Testis (tissue), 3 donors: ENCODE measurements around the gene RCAN2. TPM values are rescaled to one million over a fixed set of nuclear protein-coding genes. Genes with fewer than 3 reads are reported as not detected.

Experiments used
- DNase-seq: peaks from one replicate; pipeline ENCODE4 v3.0.0-alpha.2; 2019
- H3K27ac ChIP-seq, 2 donors: fragments of 200-600 bp; sonication (generic); one replicate each; pipeline ENCODE4 v1.5.1; 2019
- H3K27me3 ChIP-seq: fragments of 200-600 bp; sonication (generic); one replicate; pipeline ENCODE4 v1.5.1; 2019
- H3K36me3 ChIP-seq: fragments of 200-600 bp; sonication (generic); one replicate; pipeline ENCODE4 v1.5.1; 2017; ENCODE audit warnings: low read depth; ENCODE audit errors: missing control alignments
- H3K4me1 ChIP-seq: fragments of 200-600 bp; sonication (generic); one replicate; pipeline ENCODE4 v1.5.1; 2019
- H3K4me3 ChIP-seq, 2 donors: fragments of 200-600 bp; sonication (generic); one replicate each; pipeline ENCODE4 v1.5.1; 2017 to 2019
- H3K9me3 ChIP-seq: fragments of 200-600 bp; sonication (generic); one replicate; pipeline ENCODE4 v1.5.1; 2017
- CTCF ChIP-seq, 3 experiments: fragments of 450-650 bp in 2 of 3; fragments of 200-600 bp in 1 of 3; sonication (generic) in 1 of 3; IDR thresholded peaks; one replicate each; pipeline ENCODE4 v1.5.1; 2016 to 2019; ENCODE audit warnings: antibody characterized with exemption in 3 of 3, mild to moderate bottlenecking in 2 of 3, moderate library complexity in 1 of 3
- POLR2A ChIP-seq: fragments of 450-650 bp; IDR thresholded peaks from one replicate; pipeline ENCODE4 v1.6.1; 2017; ENCODE audit warnings: antibody characterized with exemption, mild to moderate bottlenecking, moderate library complexity
- WGBS, 2 donors: methylation state at CpG; one replicate each; pipeline ENCODE4 v1.1.5; 2018; 5-methylcytosine and 5-hydroxymethylcytosine counted together
- intact Hi-C: fragments of 100-400 bp; cut with DNase I; formaldehyde crosslinking; loops from one replicate; pipeline ENCODE4 v1.15.1; 2023; ENCODE audit warnings: low total_unique reads
- polyA plus RNA-seq: library from polyadenylated mRNA; stranded (reverse); fragments of 350-450 nt; fragmentation: Illumina TruSeq; extraction: RNeasy Lipid Tissue Mini Kit (QIAGEN cat#74804); gene quantifications from one replicate; pipeline ENCODE4 v1.2.3, GENCODE V29; 2014; ENCODE audit warnings: low read depth, low replicate concordance; ENCODE audit not compliant: insufficient read depth
- total RNA-seq, 2 donors: library from RNA; depleted of rRNA; stranded (reverse); fragments of >200 nt; gene quantifications; one replicate each; pipeline ENCODE4 v1.2.3, GENCODE V29; 2016

Gene RCAN2
- total and polyA plus RNA-seq, 3 donors from 2014 or later = 6.3 to 17.4 (median 7.1) TPM

GRCh38 chr6:46302816-46303215 is 188.4 kb downstream of the RCAN2 start:
- Histone ChIP-seq H3K9me3 (no peaks in the 10 kb centered on the region), H3K27ac (no peak overlapping the region), H3K36me3 (no peaks in the 10 kb centered on the region), H3K4me3 (no peak overlapping the region), H3K4me1 (no peaks in the 10 kb centered on the region), H3K27me3 (no peaks in the 10 kb centered on the region)
- TF ChIP-seq CTCF (IDR thresholded peaks at IDR 0.05) (no peak), POLR2A (no peak)
- intact Hi-C loops = no loop called here
- WGBS, 2 donors = 91 to 97% methylated on average over 1 of the region's 1 CpG
- DNase-seq = no peak

GRCh38 chr6:46302176-46302575 is 189.1 kb downstream of the RCAN2 start:
- DNase-seq = no peak
- Histone ChIP-seq H3K27me3 (no peaks in the 10 kb centered on the region), H3K36me3 (no peaks in the 10 kb centered on the region), H3K9me3 (no peaks in the 10 kb centered on the region), H3K27ac (no peak overlapping the region), H3K4me3 (no peak overlapping the region), H3K4me1 (no peaks in the 10 kb centered on the region)
- 96 to 99% methylated on average over 3 of the region's 3 CpGs for WGBS, 2 donors
- TF ChIP-seq POLR2A (no peak), CTCF (IDR thresholded peaks at IDR 0.05) (no peak)
- intact Hi-C loops = no loop called here

GRCh38 chr6:46299253-46299652 is 192.0 kb downstream of the RCAN2 start:
- H3K27me3 ChIP-seq = no peaks in the 10 kb centered on the region
- no peaks in the 10 kb centered on the region for H3K4me1 ChIP-seq
- no peak overlapping the region for H3K4me3 ChIP-seq
- intact Hi-C loops = no loop called here
- H3K36me3 ChIP-seq = no peaks in the 10 kb centered on the region
- no peak for TF ChIP-seq CTCF (IDR thresholded peaks at IDR 0.05)
- TF ChIP-seq POLR2A = no peak
- H3K9me3 ChIP-seq = no peaks in the 10 kb centered on the region
- H3K27ac ChIP-seq = no peak overlapping the region
- no peak for DNase-seq

GRCh38 chr6:46296586-46296985 is 194.7 kb downstream of the RCAN2 start:
- no peak overlapping the region for H3K27ac ChIP-seq
- H3K4me3 ChIP-seq = no peak overlapping the region
- H3K9me3 ChIP-seq = no peaks in the 10 kb centered on the region
- H3K36me3 ChIP-seq = no peaks in the 10 kb centered on the region
- TF ChIP-seq POLR2A = no peak
- TF ChIP-seq CTCF (IDR thresholded peaks at IDR 0.05) = no peak
- WGBS, 2 donors = 0 to 51% methylated on average over 1 of the region's 1 CpG
- no peaks in the 10 kb centered on the region for H3K4me1 ChIP-seq
- DNase-seq = no peak
- H3K27me3 ChIP-seq = no peaks in the 10 kb centered on the region
- intact Hi-C loops = no loop called here

- intact Hi-C loops = no loop called here
- Histone ChIP-seq H3K4me3 (no peak overlapping the region), H3K36me3 (no peaks in the 10 kb centered on the region), H3K9me3 (no peaks in the 10 kb centered on the region), H3K27ac (no peak overlapping the region), H3K27me3 (no peaks in the 10 kb centered on the region), H3K4me1 (no peaks in the 10 kb centered on the region)
- 91 to 96% methylated on average over 5 of the region's 5 CpGs for WGBS, 2 donors
- DNase-seq = no peak
- TF ChIP-seq POLR2A (no peak), CTCF (IDR thresholded peaks at IDR 0.05) (no peak)
These were observed 197.5 kb downstream of the RCAN2 start for GRCh38 chr6:46293641-46294316.
